Endothelial cell of umbilical vein (primary cell): Measurements from ENCODE around the gene BRD1. TPM values are rescaled to one million over a fixed set of nuclear protein-coding genes. Genes with fewer than 3 reads are reported as not detected.

Experiments used
- BruUV-seq: library from RNA; stranded (reverse); fragments of 400-500 nt; replicated peaks from 2 replicates; lab custom pipeline; 2021; lab: Mats Ljungman, UMichigan
- CTCF ChIA-PET: fragments of 300-600, 350-600 bp; sonication (Branson Sonifier 250); formaldehyde crosslinking; loops from one replicate; lab custom pipeline; 2021; ENCODE audit warnings: antibody characterized with exemption, inconsistent platforms; lab: Charles Lee
- POLR2A ChIA-PET: fragments of 300-600, 350-600 bp; sonication (Branson Sonifier 250); formaldehyde crosslinking; loops from one replicate; lab custom pipeline; 2021; ENCODE audit warnings: antibody characterized with exemption, inconsistent platforms; lab: Charles Lee
- DNase-seq: peaks from one replicate; pipeline ENCODE4 v3.0.0-alpha.2; 2011; ENCODE audit warnings: low read depth, low spot score
- FAIRE-seq: peaks from 2 replicates; lab custom pipeline; 2011; peaks lifted over from hg19 to GRCh38; lab: Jason Lieb, UNC
- H2AFZ ChIP-seq: 2 replicates; pipeline ENCODE4 v1.6.0; 2012; ENCODE audit warnings: low read depth, low read length, control low read depth, inconsistent platforms
- H3K27ac ChIP-seq: 2 replicates; pipeline ENCODE4 v1.5.1; 2011; ENCODE audit warnings: low read depth, mild to moderate bottlenecking, control low read depth, low read length, moderate library complexity; ENCODE audit not compliant: insufficient read depth
- H3K27me3 ChIP-seq, 2 experiments: 2 replicates each; pipeline versions ENCODE4 v1.6.0 to v1.6.1; 2011; ENCODE audit warnings: low read length in 2 of 2, mixed read lengths in 1 of 2; ENCODE audit not compliant: control insufficient read depth in 2 of 2, insufficient read depth in 2 of 2
- H3K36me3 ChIP-seq, 2 experiments: 2 replicates in 1 of 2; 3 replicates in 1 of 2; pipeline ENCODE4 v1.5.1; 2011; ENCODE audit warnings: low read length in 2 of 2, mild to moderate bottlenecking in 1 of 2, moderate library complexity in 1 of 2; ENCODE audit not compliant: control insufficient read depth in 2 of 2, insufficient read depth in 2 of 2; ENCODE audit errors: extremely low read depth in 1 of 2
- H3K4me1 ChIP-seq: 3 replicates; pipeline ENCODE4 v1.5.1; 2011; ENCODE audit warnings: mild to moderate bottlenecking, low read length; ENCODE audit not compliant: control insufficient read depth, insufficient read depth; ENCODE audit errors: extremely low read depth
- H3K4me2 ChIP-seq: 2 replicates; pipeline ENCODE4 v1.6.1; 2011; ENCODE audit warnings: low read length, control low read depth, mixed read lengths; ENCODE audit not compliant: insufficient read depth
- H3K4me3 ChIP-seq, 3 experiments: fragments of 200-600 bp in 1 of 3; sonication (generic), shearing (Covaris generic) in 1 of 3; replicated peaks in 1 of 3; 2 replicates each; pipeline ENCODE4 v1.5.1; 2011 to 2016; ENCODE audit warnings: control low read depth in 3 of 3, low read length in 3 of 3, mild to moderate bottlenecking in 2 of 3, inconsistent platforms in 1 of 3, low read depth in 1 of 3, moderate library complexity in 1 of 3; ENCODE audit not compliant: insufficient read depth in 1 of 3
- H3K79me2 ChIP-seq: 2 replicates; pipeline ENCODE4 v1.6.0; 2012; ENCODE audit warnings: low read length, inconsistent platforms; ENCODE audit not compliant: control insufficient read depth, insufficient read depth
- H3K9ac ChIP-seq: replicated peaks from 2 replicates; pipeline ENCODE3; 2011; ENCODE audit warnings: low read length, control low read depth; ENCODE audit not compliant: insufficient read depth; ENCODE audit errors: extremely low read depth
- H3K9me1 ChIP-seq: replicated peaks from 3 replicates; pipeline ENCODE4 v1.6.0; 2011; ENCODE audit warnings: mild to moderate bottlenecking, low read length; ENCODE audit not compliant: control insufficient read depth, insufficient read depth; ENCODE audit errors: extremely low read depth
- H3K9me3 ChIP-seq: replicated peaks from 2 replicates; pipeline ENCODE4 v1.5.1; 2012; ENCODE audit warnings: low read length, inconsistent platforms; ENCODE audit not compliant: control insufficient read depth, insufficient read depth
- H4K20me1 ChIP-seq: replicated peaks from 2 replicates; pipeline ENCODE3; 2011; ENCODE audit warnings: mild to moderate bottlenecking, low read length; ENCODE audit not compliant: control insufficient read depth, insufficient read depth; ENCODE audit errors: extremely low read depth
- EZH2 ChIP-seq: IDR thresholded peaks from 2 replicates; pipeline ENCODE4 v1.6.1; 2012; ENCODE audit warnings: borderline replicate concordance, low read depth, mild to moderate bottlenecking, moderate library complexity, low read length, inconsistent platforms; ENCODE audit not compliant: severe bottlenecking
- FOS ChIP-seq: IDR thresholded peaks from 2 replicates; pipeline ENCODE4 v1.6.1; 2011; ENCODE audit warnings: mild to moderate bottlenecking, low read length, moderate library complexity, borderline replicate concordance; ENCODE audit not compliant: insufficient read depth
- GATA2 ChIP-seq: IDR thresholded peaks from 2 replicates; pipeline ENCODE4 v1.7.0; 2011; ENCODE audit warnings: low read depth, mild to moderate bottlenecking, moderate library complexity, mixed read lengths, low read length; ENCODE audit not compliant: insufficient read length, insufficient read depth
- JUN ChIP-seq: IDR thresholded peaks from 2 replicates; pipeline ENCODE4 v1.6.1; 2011; ENCODE audit warnings: borderline replicate concordance, low read depth; ENCODE audit not compliant: insufficient read length, insufficient read depth
- MYC ChIP-seq: IDR thresholded peaks from one replicate; pipeline ENCODE4 v1.6.1; 2011; ENCODE audit warnings: mild to moderate bottlenecking, low read depth, low read length
- POLR2A ChIP-seq: IDR thresholded peaks from 2 replicates; pipeline ENCODE4 v1.6.1; 2012; ENCODE audit warnings: low read depth, mild to moderate bottlenecking, control low read depth, low read length
- POLR2AphosphoS5 ChIP-seq: IDR thresholded peaks from 2 replicates; pipeline ENCODE4 v1.6.1; 2012; ENCODE audit warnings: low read depth, mild to moderate bottlenecking, control low read depth, low read length, moderate library complexity; ENCODE audit not compliant: insufficient read depth
- dilution Hi-C: fragments of 300-500 bp; cut with MboI; formaldehyde crosslinking; loops from one replicate; pipeline ENCODE4 v1.15.0; 2019; ENCODE audit warnings: low sequenced_read_pairs; ENCODE audit not compliant: extremely low pct_ligation_motif_present
- intact Hi-C: fragments of 100-400 bp; cut with micrococcal nuclease; formaldehyde crosslinking; loops from one replicate; pipeline ENCODE4 v1.10.0; 2022
- polyA plus RNA-seq, 4 experiments: library from polyadenylated mRNA; depleted of rRNA in 3 of 4; stranded (reverse) in 3 of 4; unstranded in 1 of 4; fragments of >200 nt; gene quantifications; 2 replicates each; pipeline versions ENCODE4 v1.2.1 to v1.2.3, GENCODE V29; 2011 to 2012; ENCODE audit warnings: missing spikeins in 1 of 4
- total RNA-seq: library from RNA; stranded (reverse); gene quantifications from 2 replicates; pipeline ENCODE4 v1.2.3, GENCODE V29; 2021
- TF ChIP-seq, protein P1 (sequence below): IDR thresholded peaks from 2 replicates; pipeline ENCODE4 v1.6.1; 2011; ENCODE audit not compliant: insufficient read depth, insufficient read length
- TF ChIP-seq, protein P2 (sequence below), 2 donors: IDR thresholded peaks; 1 replicate in 1 of 2; 2 replicates in 1 of 2; pipeline ENCODE4 v1.5.1; 2011; ENCODE audit warnings: low read length in 2 of 2, mild to moderate bottlenecking in 2 of 2, moderate library complexity in 2 of 2, control low read depth in 1 of 2, inconsistent platforms in 1 of 2, low read depth in 1 of 2; ENCODE audit not compliant: insufficient read depth in 1 of 2; ENCODE audit errors: extremely low read depth in 1 of 2

The BRD1 gene
- total and polyA plus RNA-seq, 2 donors (not counting 3 experiments of a cell fraction or from before 2014, with no cell fraction given), result 8.1 to 41.1 TPM

DNA sequence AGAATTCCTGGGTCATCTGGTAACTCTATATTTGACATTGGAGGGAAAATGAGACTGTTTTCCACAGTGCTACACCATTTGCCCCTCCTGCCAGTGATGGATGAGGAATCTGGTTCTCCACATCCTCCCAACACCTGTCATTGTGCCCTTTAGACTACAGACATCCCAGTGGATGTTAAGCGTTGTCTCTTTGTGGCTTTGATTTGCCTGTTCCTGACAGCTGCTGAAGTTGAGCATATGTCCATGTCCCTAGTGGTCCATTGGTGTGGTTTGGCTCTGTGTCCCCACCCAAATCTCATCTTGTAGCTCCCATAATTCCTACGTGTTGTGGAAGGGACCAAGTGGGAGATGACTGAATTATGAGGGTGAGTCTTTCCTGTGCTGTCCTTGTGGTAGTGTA lies 88.5 kb downstream of the BRD1 start:
- H2AFZ ChIP-seq, result no peak overlapping the region
- H4K20me1 ChIP-seq, result no peaks in the 10 kb centered on the region
- POLR2A ChIA-PET, result no interaction called here
- DNase-seq (no peak), FAIRE-seq (no peak)
- no peaks in the 10 kb centered on the region for H3K9me3 ChIP-seq
- intact Hi-C loops (no loop called here), dilution Hi-C loops (no loop called here)
- no TSS peak for BruUV-seq
- H3K4me1 ChIP-seq, result no peaks in the 10 kb centered on the region
- H3K79me2 ChIP-seq, result no peaks in the 10 kb centered on the region
- H3K4me3 ChIP-seq, result no peak overlapping the region
- TF ChIP-seq, protein P1, sequence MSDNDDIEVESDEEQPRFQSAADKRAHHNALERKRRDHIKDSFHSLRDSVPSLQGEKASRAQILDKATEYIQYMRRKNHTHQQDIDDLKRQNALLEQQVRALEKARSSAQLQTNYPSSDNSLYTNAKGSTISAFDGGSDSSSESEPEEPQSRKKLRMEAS, result no peak
- TF ChIP-seq POLR2A, result no peak
- no peak for TF ChIP-seq MYC
- TF ChIP-seq JUN, result no peak
- no peak for TF ChIP-seq FOS
- TF ChIP-seq EZH2, result no peak
- TF ChIP-seq, protein P2, sequence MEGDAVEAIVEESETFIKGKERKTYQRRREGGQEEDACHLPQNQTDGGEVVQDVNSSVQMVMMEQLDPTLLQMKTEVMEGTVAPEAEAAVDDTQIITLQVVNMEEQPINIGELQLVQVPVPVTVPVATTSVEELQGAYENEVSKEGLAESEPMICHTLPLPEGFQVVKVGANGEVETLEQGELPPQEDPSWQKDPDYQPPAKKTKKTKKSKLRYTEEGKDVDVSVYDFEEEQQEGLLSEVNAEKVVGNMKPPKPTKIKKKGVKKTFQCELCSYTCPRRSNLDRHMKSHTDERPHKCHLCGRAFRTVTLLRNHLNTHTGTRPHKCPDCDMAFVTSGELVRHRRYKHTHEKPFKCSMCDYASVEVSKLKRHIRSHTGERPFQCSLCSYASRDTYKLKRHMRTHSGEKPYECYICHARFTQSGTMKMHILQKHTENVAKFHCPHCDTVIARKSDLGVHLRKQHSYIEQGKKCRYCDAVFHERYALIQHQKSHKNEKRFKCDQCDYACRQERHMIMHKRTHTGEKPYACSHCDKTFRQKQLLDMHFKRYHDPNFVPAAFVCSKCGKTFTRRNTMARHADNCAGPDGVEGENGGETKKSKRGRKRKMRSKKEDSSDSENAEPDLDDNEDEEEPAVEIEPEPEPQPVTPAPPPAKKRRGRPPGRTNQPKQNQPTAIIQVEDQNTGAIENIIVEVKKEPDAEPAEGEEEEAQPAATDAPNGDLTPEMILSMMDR (IDR thresholded peaks at IDR 0.05; ENCODE audit: extremely low read depth in 1 of 2, insufficient read depth in 1 of 2, low read depth in 1 of 2, low read length in 2 of 2), result no peak
- TF ChIP-seq POLR2AphosphoS5, result no peak
- no peak for TF ChIP-seq GATA2
- H3K4me2 ChIP-seq, result no peak overlapping the region
- no peak overlapping the region for H3K9ac ChIP-seq
- no peaks in the 10 kb centered on the region for H3K27me3 ChIP-seq
- no peak overlapping the region for H3K27ac ChIP-seq
- no peaks in the 10 kb centered on the region for H3K9me1 ChIP-seq
- no peaks in the 10 kb centered on the region for H3K36me3 ChIP-seq
- CTCF ChIA-PET, result no interaction called here
